HL-60 (cell line): ENCODE results near the gene TTC34.

Experiments
- DNase-seq, 2 experiments: peaks; one replicate each; pipeline ENCODE4 v3.0.0-alpha.2; 2010 to 2020; ENCODE audit warnings: low read depth in 1 of 2, low spot score in 1 of 2
- H3K27ac ChIP-seq: fragments of 250-450 bp; sonication (Bioruptor Pico); replicated peaks from 2 replicates; pipeline ENCODE4 v1.5.1; 2020; ENCODE audit warnings: mild to moderate bottlenecking, moderate library complexity
- H3K27me3 ChIP-seq: fragments of 250-450 bp; sonication (Bioruptor Pico); 2 replicates; pipeline ENCODE4 v1.5.1; 2021; ENCODE audit warnings: mild to moderate bottlenecking, moderate library complexity; ENCODE audit not compliant: insufficient read depth, poor library complexity, severe bottlenecking
- H3K4me3 ChIP-seq: replicated peaks from 2 replicates; pipeline ENCODE4 v1.5.1; 2011; ENCODE audit warnings: mild to moderate bottlenecking, control low read depth, low read length; ENCODE audit not compliant: insufficient read depth
- CTCF ChIP-seq: IDR thresholded peaks from one replicate; pipeline ENCODE4 v1.5.1; 2011; ENCODE audit warnings: low read length, control low read depth, inconsistent platforms; ENCODE audit not compliant: insufficient read depth
- GABPA ChIP-seq: IDR thresholded peaks from 2 replicates; pipeline ENCODE4 v1.6.1; 2012; ENCODE audit warnings: low read depth
- POLR2AphosphoS5 ChIP-seq: IDR thresholded peaks from 2 replicates; pipeline ENCODE4 v1.6.1; 2012; ENCODE audit warnings: low read depth
- REST ChIP-seq: IDR thresholded peaks from 2 replicates; pipeline ENCODE4 v1.6.1; 2012; ENCODE audit warnings: low read depth; ENCODE audit not compliant: insufficient replicate concordance
- SPI1 ChIP-seq: IDR thresholded peaks from 2 replicates; pipeline ENCODE4 v1.6.1; 2012; ENCODE audit warnings: low read depth, mild to moderate bottlenecking, borderline replicate concordance

Gene TTC34

GRCh38 chr1:2645143-2645542, 156.3 kb downstream of the TTC34 start:
- H3K4me3 ChIP-seq = no peak overlapping the region
- no peak overlapping the region for H3K27ac ChIP-seq
- no peaks in the 10 kb centered on the region for H3K27me3 ChIP-seq
- DNase-seq = no peak
- TF ChIP-seq CTCF (no peak), REST (no peak), GABPA (no peak), SPI1 (no peak), POLR2AphosphoS5 (no peak)

GRCh38 chr1:2644591-2645101, 156.8 kb downstream of the TTC34 start:
- no peaks in the 10 kb centered on the region for H3K27me3 ChIP-seq
- no peak for TF ChIP-seq SPI1
- no peak for TF ChIP-seq GABPA
- no peak for TF ChIP-seq REST
- no peak for TF ChIP-seq POLR2AphosphoS5
- TF ChIP-seq CTCF = no peak
- no peak overlapping the region for H3K4me3 ChIP-seq
- DNase-seq = no peak
- H3K27ac ChIP-seq = no peak overlapping the region

- no peak for TF ChIP-seq REST
- no peak for TF ChIP-seq CTCF
- no peak for TF ChIP-seq SPI1
- no peak for TF ChIP-seq GABPA
- no peak for TF ChIP-seq POLR2AphosphoS5
- H3K27me3 ChIP-seq = no peaks in the 10 kb centered on the region
- H3K4me3 ChIP-seq = no peak overlapping the region
- no peak for DNase-seq
- H3K27ac ChIP-seq = no peak overlapping the region
These were observed 157.3 kb downstream of the TTC34 start for GRCh38 chr1:2644171-2644570.
